NT2/D1 (cell line): ENCODE data around the gene KPNA5.
A peak's percentile ranks its signal among the peaks of the same experiment; 100 is the strongest.

Experiments
- DNase-seq: peaks from one replicate; pipeline ENCODE4 v3.0.0-alpha.2; 2011; ENCODE audit warnings: low read depth, low spot score
- H3K27me3 ChIP-seq: 2 replicates; pipeline ENCODE4 v1.6.0; 2011; ENCODE audit warnings: mild to moderate bottlenecking; ENCODE audit not compliant: insufficient read length, insufficient read depth
- H3K36me3 ChIP-seq: 2 replicates; pipeline ENCODE4 v1.6.1; 2011; ENCODE audit warnings: mild to moderate bottlenecking, low read length, mixed read lengths; ENCODE audit not compliant: insufficient read depth, insufficient read length
- H3K4me1 ChIP-seq: 2 replicates; pipeline ENCODE4 v1.5.1; 2011; ENCODE audit not compliant: insufficient read depth, insufficient read length
- H3K4me3 ChIP-seq: 2 replicates; pipeline ENCODE4 v1.5.1; 2011; ENCODE audit warnings: low read depth; ENCODE audit not compliant: insufficient read length
- H3K9ac ChIP-seq: 2 replicates; pipeline ENCODE4 v1.6.0; 2011; ENCODE audit warnings: low read depth; ENCODE audit not compliant: insufficient read length
- H3K9me3 ChIP-seq: 2 replicates; pipeline ENCODE4 v1.5.1; 2011; ENCODE audit warnings: mild to moderate bottlenecking, low read length; ENCODE audit not compliant: insufficient read depth
- SUZ12 ChIP-seq: IDR thresholded peaks from 2 replicates; pipeline ENCODE4 v1.6.1; 2011; ENCODE audit not compliant: insufficient read length, insufficient read depth; ENCODE audit errors: extremely low read depth
- YY1 ChIP-seq: IDR thresholded peaks from 2 replicates; pipeline ENCODE4 v1.6.1; 2011; ENCODE audit not compliant: insufficient read length, insufficient read depth
- ZNF274 ChIP-seq: IDR thresholded peaks from 2 replicates; pipeline ENCODE4 v1.6.1; 2011; ENCODE audit warnings: mild to moderate bottlenecking, low read depth, low read length

Gene KPNA5

GRCh38 chr6:116680880-116681672 is at the start of gene KPNA5:
Gene KPNA5, plus strand, starts transcription at chr6:116681211. Its CDS starts 124 bp downstream, at chr6:116681335.
- Histone ChIP-seq H3K27me3 (no peaks in the 10 kb centered on the region), H3K9ac (peak within 1 kb of the TSS; percentile 85), H3K36me3 (peaks cover 5% of the 10 kb centered on the region), H3K9me3 (no peaks in the 10 kb centered on the region), H3K4me3 (peak within 1 kb of the TSS; percentile 78), H3K4me1 (no peaks in the 10 kb centered on the region)
- DNase-seq = peak; percentile 69
- TF ChIP-seq ZNF274 = no peak
- TF ChIP-seq SUZ12 = no peak
- TF ChIP-seq YY1 = peak; percentile 74

GRCh38 chr6:116631379-116631990 is 49.5 kb upstream of the KPNA5 start:
- Histone ChIP-seq H3K9ac (no peak overlapping the region), H3K9me3 (no peaks in the 10 kb centered on the region), H3K4me1 (no peaks in the 10 kb centered on the region), H3K27me3 (no peaks in the 10 kb centered on the region), H3K36me3 (peaks cover 25% of the 10 kb centered on the region), H3K4me3 (no peak overlapping the region)
- no peak for DNase-seq
- TF ChIP-seq YY1 = no peak
- TF ChIP-seq SUZ12 = no peak
- no peak for TF ChIP-seq ZNF274

- no peak for DNase-seq
These were observed 47.3 kb upstream of the KPNA5 start for GRCh38 chr6:116633685-116634084.

GRCh38 chr6:116648156-116648555 is 32.9 kb upstream of the KPNA5 start:
- TF ChIP-seq YY1 (no peak), ZNF274 (no peak), SUZ12 (no peak)
- Histone ChIP-seq H3K9ac (no peak overlapping the region), H3K4me1 (no peaks in the 10 kb centered on the region), H3K27me3 (no peaks in the 10 kb centered on the region), H3K36me3 (peaks cover 29% of the 10 kb centered on the region), H3K9me3 (no peaks in the 10 kb centered on the region), H3K4me3 (no peak overlapping the region)
- no peak for DNase-seq

More at GRCh38 chr6:116633685-116634084, 47.3 kb upstream of the KPNA5 start:
- Histone ChIP-seq H3K36me3 (peaks cover 25% of the 10 kb centered on the region), H3K4me3 (no peak overlapping the region), H3K9ac (no peak overlapping the region), H3K27me3 (no peaks in the 10 kb centered on the region), H3K4me1 (no peaks in the 10 kb centered on the region), H3K9me3 (no peaks in the 10 kb centered on the region)
- no peak for TF ChIP-seq SUZ12
- TF ChIP-seq ZNF274 = no peak
- no peak for TF ChIP-seq YY1

GRCh38 chr6:116649129-116649528 is 31.9 kb upstream of the KPNA5 start:
- Histone ChIP-seq H3K4me1 (no peaks in the 10 kb centered on the region), H3K9me3 (no peaks in the 10 kb centered on the region), H3K9ac (no peak overlapping the region), H3K36me3 (peaks cover 34% of the 10 kb centered on the region), H3K4me3 (no peak overlapping the region), H3K27me3 (no peaks in the 10 kb centered on the region)
- TF ChIP-seq ZNF274 (no peak), SUZ12 (no peak), YY1 (no peak)
- DNase-seq = no peak

GRCh38 chr6:116651916-116652315 is 29.1 kb upstream of the KPNA5 start:
- no peaks in the 10 kb centered on the region for H3K4me1 ChIP-seq

GRCh38 chr6:116661594-116661993 is 19.4 kb upstream of the KPNA5 start:
- no peaks in the 10 kb centered on the region for H3K27me3 ChIP-seq
- no peaks in the 10 kb centered on the region for H3K9me3 ChIP-seq
- no peak for DNase-seq
- no peak overlapping the region for H3K4me3 ChIP-seq
- H3K4me1 ChIP-seq = no peaks in the 10 kb centered on the region
- no peak overlapping the region for H3K9ac ChIP-seq
- TF ChIP-seq ZNF274 (no peak), YY1 (no peak), SUZ12 (no peak)
- H3K36me3 ChIP-seq = peaks cover 12% of the 10 kb centered on the region

More at GRCh38 chr6:116651916-116652315, 29.1 kb upstream of the KPNA5 start:
- Histone ChIP-seq H3K4me3 (no peak overlapping the region), H3K27me3 (no peaks in the 10 kb centered on the region), H3K9me3 (no peaks in the 10 kb centered on the region), H3K9ac (no peak overlapping the region), H3K36me3 (peaks cover 32% of the 10 kb centered on the region)
- no peak for TF ChIP-seq ZNF274
- TF ChIP-seq YY1 = no peak
- TF ChIP-seq SUZ12 = no peak
- no peak for DNase-seq
